GM13976 (cell line): Measurements from ENCODE around the gene EXOSC1.

Experiments used
- DNase-seq: peaks from one replicate; pipeline ENCODE4 v3.0.0; 2012; ENCODE audit warnings: low spot score
- CTCF ChIP-seq: IDR thresholded peaks from 2 replicates; pipeline ENCODE4 v1.5.1; 2012; ENCODE audit warnings: borderline replicate concordance, mild to moderate bottlenecking; ENCODE audit not compliant: insufficient read depth; ENCODE audit errors: extremely low read depth, missing control alignments, control extremely low read depth
- in situ Hi-C: fragments of 300-500 bp; cut with MboI; formaldehyde crosslinking; loops from one replicate; pipeline ENCODE4 v1.12.0; 2022; ENCODE audit warnings: low sequenced_read_pairs, mixed read lengths, inconsistent platforms; ENCODE audit not compliant: unreplicated experiment

Gene EXOSC1

GRCh38 chr10:97406064-97406463 is 39.7 kb downstream of the EXOSC1 start:
- no peak for TF ChIP-seq CTCF
- in situ Hi-C loops, result no loop called here
- DNase-seq, result no peak

GRCh38 chr10:97404044-97404443 is 41.8 kb downstream of the EXOSC1 start:
- TF ChIP-seq CTCF, result no peak
- in situ Hi-C loops, result no loop called here
- no peak for DNase-seq

GRCh38 chr10:97401455-97401919 is 44.3 kb downstream of the EXOSC1 start:
- in situ Hi-C loops, result no loop called here

GRCh38 chr10:97400665-97401454 is 44.9 kb downstream of the EXOSC1 start, which contains the start of gene RRP12:
RRP12 (minus strand) TSS chr10:97401340; CDS start chr10:97401231, 109 bp downstream.
- no peak for TF ChIP-seq CTCF
- in situ Hi-C loops, result no loop called here
- DNase-seq, result peak; percentile 97

More at GRCh38 chr10:97401455-97401919, 44.3 kb downstream of the EXOSC1 start:
- TF ChIP-seq CTCF, result no peak
- no peak for DNase-seq

GRCh38 chr10:97399843-97400545 is 45.8 kb downstream of the EXOSC1 start:
- DNase-seq, result no peak
- TF ChIP-seq CTCF, result no peak
- in situ Hi-C loops, result no loop called here

GRCh38 chr10:97396056-97396455 is 49.8 kb downstream of the EXOSC1 start:
- TF ChIP-seq CTCF, result no peak
- no peak for DNase-seq
- in situ Hi-C loops, result no loop called here
